Measurements from ENCODE around the gene ETV6.
A peak's percentile ranks its signal among the peaks of the same experiment; 100 is the strongest.

The ETV6 gene

DNA sequence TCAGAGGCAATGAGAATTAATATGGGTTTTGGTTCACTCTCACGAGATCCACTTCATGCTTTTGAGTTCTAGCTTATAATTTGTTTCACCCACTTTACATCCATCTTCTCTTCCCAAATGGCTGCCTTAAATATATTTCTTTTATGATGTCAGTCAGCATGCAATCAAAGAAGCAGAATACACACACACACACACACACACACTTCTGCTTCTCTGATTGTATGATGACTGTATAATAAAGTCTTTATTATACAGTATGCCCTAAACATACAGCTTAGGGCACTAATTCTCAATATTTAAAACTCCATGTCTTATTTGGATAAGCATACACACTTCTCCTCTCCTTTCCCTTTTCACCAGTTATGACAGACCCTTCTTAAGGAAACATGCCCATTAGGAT, 6.7 kb upstream of the ETV6 start:
- Histone ChIP-seq H3K36me3 (ENCODE audit: control insufficient read depth, insufficient read depth, low read length) (no peaks in the 10 kb centered on the region), H3K27ac (ENCODE audit: low read depth, low read length, severe bottlenecking) (no peak overlapping the region), H3K9me3 (ENCODE audit: control insufficient read depth, low read length) (no peaks in the 10 kb centered on the region), H3K4me1 (ENCODE audit: control insufficient read depth, insufficient read depth, low read length, poor library complexity, severe bottlenecking) (no peaks in the 10 kb centered on the region), H3K4me3 (ENCODE audit: extremely low read depth, insufficient read depth, low read length, poor library complexity, severe bottlenecking) (no peak overlapping the region)
- WGBS, 2 experiments (ENCODE audit: insufficient coverage in 2 of 2) = no CpG with 5 or more reads among the region's 1 CpG

DNA sequence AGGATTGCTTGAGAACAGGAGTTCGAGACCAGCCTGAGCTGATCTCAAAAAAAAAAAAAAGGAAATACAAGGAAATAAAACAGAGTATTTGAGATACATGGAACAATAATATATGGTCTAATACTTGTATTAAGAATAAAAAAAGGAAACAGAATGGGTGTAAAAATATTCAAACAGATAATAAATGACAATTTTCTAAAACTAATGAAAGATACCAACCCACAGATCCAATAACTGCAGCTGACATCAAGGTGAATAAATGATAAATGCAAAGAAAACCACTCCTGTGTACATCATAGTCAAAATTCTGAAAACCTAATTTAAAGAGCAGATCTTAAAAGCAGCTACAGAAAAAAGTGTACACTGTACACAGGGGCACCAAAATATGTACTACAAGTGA, 4.1 kb upstream of the ETV6 start:
- WGBS, 2 experiments (ENCODE audit: insufficient coverage in 2 of 2) = no CpG with 5 or more reads among the region's 1 CpG
- H3K27ac ChIP-seq (ENCODE audit: low read depth, low read length, severe bottlenecking) = no peak overlapping the region

DNA sequence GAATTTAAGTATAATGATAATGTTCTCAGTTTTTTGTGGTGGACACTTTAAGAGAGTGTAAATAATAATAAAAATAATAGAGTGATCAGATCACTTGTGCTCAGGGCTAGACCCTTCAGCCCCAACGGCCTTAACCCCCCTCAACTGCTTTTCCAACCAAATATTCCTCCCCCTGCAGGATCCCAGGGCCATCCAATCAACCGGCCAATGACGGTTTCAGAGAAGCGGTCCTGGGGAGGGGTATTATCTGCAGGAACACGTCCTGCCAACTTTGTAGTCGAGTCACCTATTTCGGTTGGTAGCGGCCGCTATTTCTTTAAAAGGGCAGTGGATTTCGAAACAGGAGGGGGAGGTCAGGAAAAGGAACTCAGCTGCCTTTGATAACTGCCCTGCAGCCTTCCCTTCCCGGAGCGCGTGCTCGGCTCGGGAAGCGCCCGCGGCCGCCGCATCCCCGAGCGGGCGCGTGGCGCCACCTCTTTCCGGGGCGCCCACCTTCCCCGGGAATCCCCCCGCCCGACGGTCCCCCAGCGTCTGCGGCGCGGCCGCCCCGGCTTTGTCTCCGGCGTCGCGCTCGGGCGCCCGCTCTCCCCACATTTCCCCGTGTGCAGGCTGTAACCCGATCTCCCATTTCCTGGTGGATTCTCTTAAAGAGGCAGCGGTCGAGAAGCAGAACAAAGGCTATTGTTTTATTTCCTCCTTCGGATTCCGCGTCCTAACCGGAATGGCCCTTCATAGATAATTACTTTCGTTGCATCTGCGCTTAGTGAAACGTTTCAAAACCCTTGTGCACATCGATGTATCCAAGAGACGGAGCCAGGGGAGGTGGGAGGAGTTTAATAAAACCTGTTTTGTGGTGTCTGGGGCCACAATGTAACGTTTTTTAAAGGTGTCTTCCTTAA, 711 bp upstream of the ETV6 start:
- Histone ChIP-seq H3K36me3 (ENCODE audit: control insufficient read depth, insufficient read depth, low read length) (no peaks in the 10 kb centered on the region), H3K4me1 (ENCODE audit: control insufficient read depth, insufficient read depth, low read length, poor library complexity, severe bottlenecking) (peaks cover 21% of the 10 kb centered on the region), H3K9me3 (ENCODE audit: control insufficient read depth, low read length) (no peaks in the 10 kb centered on the region), H3K27ac (ENCODE audit: low read depth, low read length, severe bottlenecking) (peak overlapping the region; percentile 99), H3K4me3 (ENCODE audit: extremely low read depth, insufficient read depth, low read length, poor library complexity, severe bottlenecking) (peak overlapping the region; percentile 73)
- 0 to 1% methylated on average over 23 to 52 of the region's 58 CpGs for WGBS, 2 experiments (ENCODE audit: insufficient coverage in 2 of 2)

More for the DNA sequence above, 4.1 kb upstream of the ETV6 start:
- Histone ChIP-seq H3K4me1 (ENCODE audit: control insufficient read depth, insufficient read depth, low read length, poor library complexity, severe bottlenecking) (peaks cover 4% of the 10 kb centered on the region), H3K4me3 (ENCODE audit: extremely low read depth, insufficient read depth, low read length, poor library complexity, severe bottlenecking) (no peak overlapping the region), H3K36me3 (ENCODE audit: control insufficient read depth, insufficient read depth, low read length) (no peaks in the 10 kb centered on the region), H3K9me3 (ENCODE audit: control insufficient read depth, low read length) (no peaks in the 10 kb centered on the region)

DNA sequence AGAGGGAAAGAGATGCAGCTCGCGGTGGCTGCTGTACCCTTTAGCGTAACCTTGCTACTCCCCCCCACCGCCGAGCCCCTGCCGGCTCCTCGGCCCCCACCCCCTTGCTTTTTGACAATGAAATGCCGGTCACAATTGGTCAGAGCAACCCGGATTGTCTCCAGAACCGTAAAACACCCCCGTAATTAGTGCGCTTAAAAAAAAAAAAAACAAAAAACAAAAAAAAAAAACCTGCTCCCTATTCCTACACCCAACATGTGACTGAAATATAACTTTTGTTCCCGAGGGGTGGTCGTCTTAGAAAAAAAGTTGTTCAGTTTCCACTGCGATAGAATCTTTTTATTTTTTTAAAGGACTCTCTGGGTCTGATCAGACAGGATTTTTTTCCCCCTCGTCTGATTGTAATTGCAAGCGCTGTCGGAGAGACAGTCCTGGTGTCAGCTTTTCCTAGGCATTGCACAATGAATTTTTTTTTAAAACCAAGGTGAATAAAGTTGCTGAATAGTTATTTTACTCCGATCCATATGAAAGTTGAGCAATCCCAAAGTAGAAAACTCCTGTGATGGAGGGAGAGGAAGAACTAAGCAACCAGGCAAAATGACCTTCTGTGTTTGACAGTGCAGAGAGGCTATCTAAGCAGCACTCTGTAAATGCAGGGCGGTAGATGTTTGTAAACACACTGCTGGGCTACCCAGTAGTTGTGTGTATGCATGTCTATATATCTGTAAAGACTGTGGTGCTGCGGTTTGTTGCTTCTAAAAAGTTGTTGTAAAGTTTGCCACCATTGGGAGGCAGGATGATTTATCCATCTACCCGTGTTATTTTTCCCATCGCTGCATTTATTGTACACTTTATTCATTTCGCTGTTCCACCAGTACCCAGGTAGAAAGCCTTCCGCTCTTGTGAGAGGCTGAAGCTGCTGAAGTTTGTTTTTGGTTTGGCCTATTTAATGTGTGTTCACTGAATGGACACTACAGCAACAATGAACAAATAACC, 1.1 kb downstream of the ETV6 start:
- 0 to 6% methylated on average over 5 of the region's 25 CpGs for WGBS, 2 experiments (ENCODE audit: insufficient coverage in 2 of 2)

DNA sequence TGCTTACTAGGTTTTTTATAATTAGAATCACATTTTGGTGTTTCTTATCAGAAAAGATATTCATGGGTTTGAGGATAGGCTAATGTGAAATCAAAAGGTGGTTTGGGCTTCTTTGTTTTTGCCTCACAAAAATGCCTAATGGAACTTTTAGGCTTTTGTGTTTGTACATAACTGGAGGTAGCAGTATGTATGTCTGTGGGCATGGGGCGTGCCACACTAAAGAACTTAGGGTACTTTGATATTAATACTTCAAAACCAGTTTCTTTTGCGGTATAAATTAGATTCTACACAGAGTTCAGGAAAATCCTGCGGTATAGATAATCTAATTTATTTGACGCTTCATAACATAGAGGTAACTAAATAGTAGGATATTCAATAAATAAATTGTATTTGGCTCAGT, 1.9 kb downstream of the ETV6 start:
- peaks cover 4% of the 10 kb centered on the region for H3K36me3 ChIP-seq (ENCODE audit: control insufficient read depth, insufficient read depth, low read length)
- H3K4me1 ChIP-seq (ENCODE audit: control insufficient read depth, insufficient read depth, low read length, poor library complexity, severe bottlenecking) = peaks cover 34% of the 10 kb centered on the region
- H3K9me3 ChIP-seq (ENCODE audit: control insufficient read depth, low read length) = no peaks in the 10 kb centered on the region
- H3K4me3 ChIP-seq (ENCODE audit: extremely low read depth, insufficient read depth, low read length, poor library complexity, severe bottlenecking) = peak overlapping the region; percentile 73
- no peak overlapping the region for H3K27ac ChIP-seq (ENCODE audit: low read depth, low read length, severe bottlenecking)
- WGBS, 2 experiments (ENCODE audit: insufficient coverage in 2 of 2) = no CpG with 5 or more reads among the region's 4 CpGs

More for the DNA sequence above, 1.1 kb downstream of the ETV6 start:
- H3K36me3 ChIP-seq (ENCODE audit: control insufficient read depth, insufficient read depth, low read length) = no peaks in the 10 kb centered on the region
- peak overlapping the region; percentile 73 for H3K4me3 ChIP-seq (ENCODE audit: extremely low read depth, insufficient read depth, low read length, poor library complexity, severe bottlenecking)
- peaks cover 26% of the 10 kb centered on the region for H3K4me1 ChIP-seq (ENCODE audit: control insufficient read depth, insufficient read depth, low read length, poor library complexity, severe bottlenecking)
- H3K27ac ChIP-seq (ENCODE audit: low read depth, low read length, severe bottlenecking) = peak overlapping the region; percentile 99
- H3K9me3 ChIP-seq (ENCODE audit: control insufficient read depth, low read length) = no peaks in the 10 kb centered on the region

DNA sequence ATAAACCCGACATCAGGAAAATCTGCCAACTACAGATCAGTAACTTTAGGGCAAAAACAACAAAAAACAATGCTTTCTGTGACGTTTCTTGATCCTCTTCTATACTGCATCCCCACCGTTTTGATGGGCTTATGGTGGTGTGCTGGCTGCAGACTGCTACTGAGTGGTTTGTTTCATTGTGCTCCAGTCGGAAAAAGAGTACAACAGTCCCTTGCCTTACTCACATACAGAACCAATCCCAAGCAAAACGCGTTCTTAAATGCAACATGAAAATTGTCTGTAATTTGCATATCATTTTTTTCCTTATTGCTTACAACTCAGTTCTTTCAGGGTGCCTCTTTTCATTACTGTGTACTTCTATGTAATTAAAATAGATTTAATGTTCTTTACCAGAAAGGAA, 2.3 kb downstream of the ETV6 start:
- no peaks in the 10 kb centered on the region for H3K9me3 ChIP-seq (ENCODE audit: control insufficient read depth, low read length)
- peaks cover 8% of the 10 kb centered on the region for H3K36me3 ChIP-seq (ENCODE audit: control insufficient read depth, insufficient read depth, low read length)
- WGBS, 2 experiments (ENCODE audit: insufficient coverage in 2 of 2) = 100% methylated on average over 1 of the region's 6 CpGs; no CpG with 5 or more reads in 1 of the 2 experiments
- H3K4me3 ChIP-seq (ENCODE audit: extremely low read depth, insufficient read depth, low read length, poor library complexity, severe bottlenecking) = peak overlapping the region; percentile 73
- H3K27ac ChIP-seq (ENCODE audit: low read depth, low read length, severe bottlenecking) = no peak overlapping the region
- peaks cover 38% of the 10 kb centered on the region for H3K4me1 ChIP-seq (ENCODE audit: control insufficient read depth, insufficient read depth, low read length, poor library complexity, severe bottlenecking)

DNA sequence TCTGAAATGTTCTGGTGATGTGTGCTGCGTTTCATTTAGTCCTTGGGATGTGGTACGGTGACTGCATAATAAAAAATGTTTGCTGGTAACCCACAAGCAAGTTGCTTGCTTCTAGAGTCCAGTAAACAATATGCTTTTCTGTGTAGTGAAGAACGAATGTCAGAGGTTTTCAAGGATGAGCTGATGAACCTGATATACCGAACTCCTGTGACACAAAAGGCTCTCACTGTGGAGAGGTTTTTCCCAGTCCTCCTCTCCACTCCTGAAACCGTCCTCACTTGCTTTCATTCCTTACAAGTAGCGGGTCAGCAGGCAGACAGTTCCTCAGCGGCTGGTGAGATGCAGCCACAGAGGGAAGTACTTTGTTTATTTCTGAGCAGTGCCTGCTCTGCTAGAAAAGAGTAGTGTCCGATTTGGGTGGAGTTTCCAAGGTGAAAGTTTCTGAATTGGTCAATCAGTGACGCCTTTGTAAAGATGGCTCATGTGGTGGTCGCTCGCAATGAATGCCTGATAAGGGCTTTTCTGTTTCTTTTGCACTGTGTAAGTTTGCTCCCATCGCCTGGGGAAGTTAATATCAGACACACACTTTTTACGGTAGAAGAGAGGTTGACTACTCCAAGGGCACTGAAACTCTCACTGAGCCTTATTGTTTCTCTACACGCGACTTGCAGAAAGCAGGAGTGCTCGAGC, 3.0 kb downstream of the ETV6 start:
- H3K36me3 ChIP-seq (ENCODE audit: control insufficient read depth, insufficient read depth, low read length) = peaks cover 13% of the 10 kb centered on the region
- 51 to 57% methylated on average over 15 to 16 of the region's 16 CpGs for WGBS, 2 experiments (ENCODE audit: insufficient coverage in 2 of 2)
- peaks cover 45% of the 10 kb centered on the region for H3K4me1 ChIP-seq (ENCODE audit: control insufficient read depth, insufficient read depth, low read length, poor library complexity, severe bottlenecking)
- H3K4me3 ChIP-seq (ENCODE audit: extremely low read depth, insufficient read depth, low read length, poor library complexity, severe bottlenecking) = peak overlapping the region; percentile 73
- peak overlapping the region; percentile 59 for H3K27ac ChIP-seq (ENCODE audit: low read depth, low read length, severe bottlenecking)
- H3K9me3 ChIP-seq (ENCODE audit: control insufficient read depth, low read length) = no peaks in the 10 kb centered on the region

DNA sequence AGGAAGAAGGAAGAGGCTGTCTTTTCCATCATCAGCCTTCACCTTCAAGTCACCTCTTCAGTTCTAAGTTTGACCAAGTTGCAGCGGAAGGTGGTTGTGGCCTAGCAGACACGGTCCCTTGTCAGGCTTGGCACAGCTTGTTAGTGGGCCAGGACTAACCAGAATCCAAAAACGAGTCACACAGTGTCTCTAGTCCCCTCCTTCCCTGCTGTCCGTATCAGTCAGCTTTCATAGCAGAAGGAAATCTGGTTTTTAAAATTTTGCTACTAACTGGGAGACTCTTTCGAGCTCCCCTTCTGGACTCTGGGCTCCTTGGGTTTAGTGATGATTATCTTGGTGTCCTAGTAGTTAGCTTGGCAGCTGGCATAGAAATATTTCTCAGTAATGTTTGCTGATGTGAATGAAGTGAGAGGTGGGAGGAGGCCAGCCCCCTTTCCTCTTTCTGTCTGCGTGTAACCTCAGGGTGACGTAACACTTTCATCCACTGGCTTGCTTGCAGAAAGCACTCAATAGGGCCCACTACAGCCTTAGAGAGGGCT, 3.8 kb downstream of the ETV6 start:
- WGBS, 2 experiments (ENCODE audit: insufficient coverage in 2 of 2) = 81 to 89% methylated on average over 3 to 4 of the region's 7 CpGs
- H3K36me3 ChIP-seq (ENCODE audit: control insufficient read depth, insufficient read depth, low read length) = peaks cover 18% of the 10 kb centered on the region
- peaks cover 52% of the 10 kb centered on the region for H3K4me1 ChIP-seq (ENCODE audit: control insufficient read depth, insufficient read depth, low read length, poor library complexity, severe bottlenecking)
- H3K27ac ChIP-seq (ENCODE audit: low read depth, low read length, severe bottlenecking) = peak overlapping the region; percentile 59
- no peak overlapping the region for H3K4me3 ChIP-seq (ENCODE audit: extremely low read depth, insufficient read depth, low read length, poor library complexity, severe bottlenecking)
- no peaks in the 10 kb centered on the region for H3K9me3 ChIP-seq (ENCODE audit: control insufficient read depth, low read length)

DNA sequence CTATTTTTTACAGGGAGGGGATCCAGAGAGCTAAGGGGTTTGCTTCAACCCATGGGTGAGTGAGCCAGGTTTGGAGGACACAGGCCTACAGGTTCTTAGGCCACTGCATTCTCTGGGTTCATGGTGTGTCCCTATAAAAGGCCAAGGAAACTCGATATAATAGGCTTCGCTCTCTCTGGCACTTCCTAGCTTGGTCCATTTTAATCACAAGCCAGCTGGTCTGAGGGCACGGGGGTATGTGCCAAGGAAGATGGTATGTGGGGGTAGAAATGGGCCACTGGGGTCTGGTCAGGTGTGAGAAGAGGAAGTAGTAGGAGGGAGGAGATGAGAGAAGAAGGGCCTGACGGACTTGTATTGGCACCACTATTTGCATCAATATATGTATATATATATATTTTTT, 4.9 kb downstream of the ETV6 start:
- no peak overlapping the region for H3K4me3 ChIP-seq (ENCODE audit: extremely low read depth, insufficient read depth, low read length, poor library complexity, severe bottlenecking)
- H3K27ac ChIP-seq (ENCODE audit: low read depth, low read length, severe bottlenecking) = no peak overlapping the region
- WGBS, 2 experiments (ENCODE audit: insufficient coverage in 2 of 2) = 90 to 100% methylated on average over 2 to 3 of the region's 4 CpGs
- no peaks in the 10 kb centered on the region for H3K9me3 ChIP-seq (ENCODE audit: control insufficient read depth, low read length)
- H3K36me3 ChIP-seq (ENCODE audit: control insufficient read depth, insufficient read depth, low read length) = peaks cover 18% of the 10 kb centered on the region
- H3K4me1 ChIP-seq (ENCODE audit: control insufficient read depth, insufficient read depth, low read length, poor library complexity, severe bottlenecking) = peaks cover 59% of the 10 kb centered on the region

DNA sequence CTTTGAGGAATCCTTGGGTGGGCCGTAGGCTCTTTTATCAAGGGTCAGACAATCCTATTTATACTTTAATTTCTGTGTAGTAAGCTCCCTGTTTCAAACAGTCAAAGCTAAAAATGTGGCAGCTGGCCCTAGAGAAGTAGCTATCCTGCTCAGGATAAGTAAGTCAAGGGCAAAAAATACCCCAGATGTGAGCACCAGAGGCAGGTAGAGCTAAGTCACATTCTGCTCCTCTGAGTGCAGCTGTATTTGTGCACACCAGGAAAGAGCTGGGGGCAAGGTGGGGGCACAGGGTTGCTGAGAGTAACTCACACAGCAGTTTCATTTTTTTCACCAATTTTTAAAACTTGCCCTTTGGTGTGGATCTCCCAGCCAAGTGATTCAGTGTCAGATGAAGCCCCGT, 5.3 kb downstream of the ETV6 start:
- no peak overlapping the region for H3K27ac ChIP-seq (ENCODE audit: low read depth, low read length, severe bottlenecking)
- WGBS, 2 experiments (ENCODE audit: insufficient coverage in 2 of 2) = 89 to 100% methylated on average over 1 of the region's 2 CpGs
- no peaks in the 10 kb centered on the region for H3K9me3 ChIP-seq (ENCODE audit: control insufficient read depth, low read length)
- H3K4me1 ChIP-seq (ENCODE audit: control insufficient read depth, insufficient read depth, low read length, poor library complexity, severe bottlenecking) = peaks cover 64% of the 10 kb centered on the region
- H3K36me3 ChIP-seq (ENCODE audit: control insufficient read depth, insufficient read depth, low read length) = peaks cover 18% of the 10 kb centered on the region
- H3K4me3 ChIP-seq (ENCODE audit: extremely low read depth, insufficient read depth, low read length, poor library complexity, severe bottlenecking) = no peak overlapping the region

Measured in mesodermal cell (in vitro differentiated cells).